OCI-LY1 (cell line): ENCODE results near the gene IKZF1.

Experiments used
- H2AFZ ChIP-seq: fragments of 200-600 bp; sonication (generic), shearing (Covaris generic); 2 replicates; pipeline ENCODE4 v1.6.0; 2014; ENCODE audit warnings: antibody characterized with exemption, mild to moderate bottlenecking, low read length
- H3F3A ChIP-seq: fragments of 200-600 bp; sonication (generic), shearing (Covaris generic); 2 replicates; pipeline ENCODE4 v1.6.0; 2014; ENCODE audit warnings: mild to moderate bottlenecking, antibody characterized with exemption, low read length, moderate library complexity; ENCODE audit not compliant: insufficient read depth
- H3K27ac ChIP-seq: fragments of 200-600 bp; sonication (generic); 2 replicates; pipeline ENCODE4 v1.5.1; 2014; ENCODE audit warnings: low read length, mixed run types, mild to moderate bottlenecking, low read depth; ENCODE audit not compliant: poor library complexity, severe bottlenecking
- H3K27me3 ChIP-seq: fragments of 200-600 bp; sonication (generic); 2 replicates; pipeline ENCODE4 v1.6.0; 2014; ENCODE audit warnings: antibody characterized with exemption, mild to moderate bottlenecking, low read length, moderate library complexity; ENCODE audit not compliant: insufficient read depth
- H3K36me3 ChIP-seq: fragments of 200-600 bp; sonication (generic); 2 replicates; pipeline ENCODE4 v1.6.1; 2014; ENCODE audit warnings: mild to moderate bottlenecking, antibody characterized with exemption, low read length, moderate library complexity, mixed read lengths; ENCODE audit not compliant: insufficient read depth
- H3K4me1 ChIP-seq: fragments of 200-600 bp; sonication (generic); 2 replicates; pipeline ENCODE4 v1.5.1; 2014; ENCODE audit warnings: mild to moderate bottlenecking, low read length, moderate library complexity; ENCODE audit not compliant: insufficient read depth, severe bottlenecking
- H3K4me2 ChIP-seq: fragments of 200-600 bp; sonication (generic), shearing (Covaris generic); 2 replicates; pipeline ENCODE4 v1.6.1; 2014; ENCODE audit warnings: low read length
- H3K4me3 ChIP-seq: fragments of 200-600 bp; sonication (generic); 2 replicates; pipeline ENCODE4 v1.5.1; 2014; ENCODE audit warnings: low read length, low read depth, mild to moderate bottlenecking, mixed read lengths; ENCODE audit not compliant: poor library complexity, severe bottlenecking
- H3K79me2 ChIP-seq: fragments of 200-600 bp; shearing (Covaris generic); 2 replicates; pipeline ENCODE4 v1.6.1; 2016; ENCODE audit warnings: mixed run types, low read length, mixed read lengths; ENCODE audit not compliant: insufficient read depth
- H3K9ac ChIP-seq: fragments of 200-600 bp; sonication (generic), shearing (Covaris generic); 2 replicates; pipeline ENCODE4 v1.6.1; 2014; ENCODE audit warnings: mild to moderate bottlenecking, low read length, mixed read lengths
- H3K9me2 ChIP-seq: fragments of 200-600 bp; sonication (generic), shearing (Covaris generic); 2 replicates; pipeline ENCODE4 v1.6.1; 2014; ENCODE audit warnings: low read depth, mild to moderate bottlenecking, low read length, mixed read lengths
- H3K9me3 ChIP-seq: fragments of 200-600 bp; shearing (Covaris generic); 2 replicates; pipeline ENCODE4 v1.6.1; 2014; ENCODE audit warnings: low read length, mixed read lengths
- H4K20me1 ChIP-seq: fragments of 200-600 bp; sonication (generic), shearing (Covaris generic); 2 replicates; pipeline ENCODE4 v1.6.0; 2016; ENCODE audit warnings: mild to moderate bottlenecking, low read length; ENCODE audit not compliant: insufficient read depth
- CTCF ChIP-seq: fragments of 200-600 bp; sonication (generic), shearing (Covaris generic); IDR thresholded peaks from 2 replicates; pipeline ENCODE4 v1.5.1; 2017; ENCODE audit warnings: mild to moderate bottlenecking, antibody characterized with exemption, low read length, moderate library complexity, mixed read lengths
- EZH2 ChIP-seq: fragments of 200-600 bp; sonication (generic), shearing (Covaris generic); IDR thresholded peaks from 2 replicates; pipeline ENCODE4 v1.8.0; 2017; ENCODE audit warnings: borderline replicate concordance, mixed run types, mild to moderate bottlenecking, antibody characterized with exemption, low read length, moderate library complexity, mixed read lengths

The IKZF1 gene

GRCh38 chr7:50341724-50342123, 37.2 kb downstream of the IKZF1 start:
- Histone ChIP-seq H3K9ac (no peak overlapping the region), H4K20me1 (no peaks in the 10 kb centered on the region), H3K27me3 (no peaks in the 10 kb centered on the region), H2AFZ (no peak overlapping the region), H3K36me3 (peaks cover 83% of the 10 kb centered on the region), H3K4me1 (peaks cover 64% of the 10 kb centered on the region), H3K9me3 (no peaks in the 10 kb centered on the region), H3K4me3 (no peak overlapping the region), H3K4me2 (no peak overlapping the region), H3K27ac (peak overlapping the region; percentile 14), H3K79me2 (peaks cover 72% of the 10 kb centered on the region), H3F3A (peaks cover 11% of the 10 kb centered on the region; the same call in 1 of the 2 replicates), H3K9me2 (no peaks in the 10 kb centered on the region)
- TF ChIP-seq EZH2, result no peak
- no peak for TF ChIP-seq CTCF

GRCh38 chr7:50342616-50343114, 38.1 kb downstream of the IKZF1 start:
- no peaks in the 10 kb centered on the region for H3K9me2 ChIP-seq
- H3K27ac ChIP-seq, result no peak overlapping the region
- H4K20me1 ChIP-seq, result no peaks in the 10 kb centered on the region
- no peak overlapping the region for H2AFZ ChIP-seq
- H3K36me3 ChIP-seq, result peaks cover 84% of the 10 kb centered on the region
- H3K9me3 ChIP-seq, result no peaks in the 10 kb centered on the region
- H3F3A ChIP-seq, result peaks cover 7% of the 10 kb centered on the region; the same call in 1 of the 2 replicates
- H3K79me2 ChIP-seq, result peaks cover 80% of the 10 kb centered on the region
- H3K4me3 ChIP-seq, result no peak overlapping the region
- peaks cover 55% of the 10 kb centered on the region for H3K4me1 ChIP-seq
- no peaks in the 10 kb centered on the region for H3K27me3 ChIP-seq
- H3K9ac ChIP-seq, result no peak overlapping the region
- TF ChIP-seq EZH2 (no peak), CTCF (no peak)
- H3K4me2 ChIP-seq, result no peak overlapping the region

- no peak for TF ChIP-seq CTCF
- TF ChIP-seq EZH2, result no peak
- Histone ChIP-seq H3K27me3 (no peaks in the 10 kb centered on the region), H2AFZ (no peak overlapping the region), H4K20me1 (no peaks in the 10 kb centered on the region), H3K4me1 (peaks cover 55% of the 10 kb centered on the region), H3K27ac (peak overlapping the region; percentile 19), H3K9me2 (no peaks in the 10 kb centered on the region), H3K79me2 (peaks cover 77% of the 10 kb centered on the region), H3K36me3 (peaks cover 96% of the 10 kb centered on the region), H3K9me3 (no peaks in the 10 kb centered on the region), H3K4me2 (no peak overlapping the region), H3F3A (no peaks in the 10 kb centered on the region), H3K4me3 (no peak overlapping the region), H3K9ac (no peak overlapping the region)
Measured at GRCh38 chr7:50346545-50347497, 42.3 kb downstream of the IKZF1 start.
